Activated CD8-positive, alpha-beta memory T cell treated with anti-CD3 and anti-CD28 coated beads, Interleukin-2, amount 50 U/mL, for 24 hours (primary cell): Measurements from ENCODE around the gene F8A3.
"Not testable (repeated sequence)": the region's sequence is repeated elsewhere in the genome, so short reads cannot be mapped to it uniquely, and the experiment has no call there.

Experiments
- DNase-seq: peaks from one replicate; pipeline ENCODE4 v3.0.0-alpha.2; 2020; ENCODE audit errors: extremely low read depth

F8A3 gene

GRCh38 chrX:155458471-155458870, at the start of gene F8A3:
F8A3 (minus strand) TSS chrX:155458620; CDS start chrX:155458600, 20 bp downstream.
- not testable (repeated sequence) for DNase-seq

DNA sequence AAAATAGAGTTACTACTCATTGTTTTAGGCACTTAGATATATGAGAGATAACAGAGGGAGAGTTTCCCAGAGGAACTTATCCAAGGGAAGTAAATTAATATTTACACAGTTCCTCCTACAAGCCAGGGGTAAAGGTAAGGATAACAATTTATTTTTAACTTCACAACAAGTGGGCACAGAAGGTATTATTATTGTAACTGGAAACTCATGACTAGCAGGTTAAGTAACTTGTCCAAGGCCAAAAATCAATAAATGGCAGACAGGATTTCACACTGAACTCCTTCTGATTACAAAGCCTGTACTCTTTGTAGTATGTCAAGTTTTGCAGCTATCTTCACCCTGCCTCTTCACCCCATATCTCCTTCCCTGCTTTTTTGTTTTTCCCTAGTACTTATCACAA, 46.9 kb upstream of the F8A3 start:
- DNase-seq: no peak

DNA sequence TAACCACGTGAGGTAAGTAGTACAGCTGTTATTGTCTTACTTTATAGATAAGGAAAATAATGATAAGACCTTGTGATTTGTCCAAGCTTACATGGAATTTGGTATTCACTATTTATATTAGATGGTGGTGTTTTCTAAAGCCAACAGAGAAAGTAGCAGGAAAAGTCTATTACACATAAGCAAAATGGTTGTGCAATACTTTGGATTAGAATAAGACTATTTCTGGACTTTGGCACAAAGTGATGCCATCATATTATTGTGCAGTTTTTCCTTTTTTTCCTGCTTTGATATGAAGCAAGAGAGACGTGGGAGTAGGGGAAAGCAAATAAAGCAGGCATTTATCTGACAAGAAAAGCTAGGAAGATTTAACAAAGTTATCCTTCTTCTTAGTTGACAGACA, 36.7 kb upstream of the F8A3 start:
- not testable (repeated sequence) for DNase-seq

DNA sequence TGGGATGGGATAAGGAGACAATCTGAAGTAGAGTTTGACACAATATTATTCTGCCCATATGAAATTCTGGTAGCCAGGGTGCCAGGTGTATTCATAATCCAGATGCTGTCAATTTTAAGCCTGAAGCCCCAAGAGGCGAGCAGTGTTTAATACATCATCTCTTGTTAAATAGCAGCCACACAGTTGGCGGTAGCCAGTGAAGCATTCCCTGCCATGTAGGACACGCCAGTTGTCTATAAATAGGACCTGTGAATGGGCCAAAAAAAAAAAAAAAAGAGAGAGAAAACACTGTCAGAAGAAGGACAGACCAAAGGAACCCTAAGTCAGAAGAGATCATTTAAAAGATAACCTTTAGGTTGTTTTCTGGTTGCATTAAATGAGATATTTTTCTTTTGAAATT, 33.0 kb upstream of the F8A3 start:
- DNase-seq: not testable (repeated sequence)

DNA sequence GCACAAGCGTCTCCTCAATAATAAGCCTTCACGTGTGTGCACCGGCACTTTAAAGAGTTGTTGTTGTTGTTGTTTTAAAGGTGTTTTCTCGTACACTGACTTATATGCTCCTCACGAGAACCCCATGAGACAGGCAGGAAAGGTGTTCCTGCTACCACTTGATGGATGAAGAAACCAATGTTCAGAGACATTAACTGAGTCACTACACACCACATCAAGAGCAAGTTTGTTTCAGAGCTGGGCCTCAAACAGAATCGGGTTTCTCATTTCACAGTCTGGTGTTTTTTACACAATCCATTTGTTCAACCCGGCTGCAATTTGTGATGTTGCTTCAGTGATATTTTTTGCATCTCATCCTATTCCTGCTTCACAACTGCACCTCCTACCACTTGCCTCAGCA, 18.7 kb upstream of the F8A3 start:
- DNase-seq: not testable (repeated sequence)

- DNase-seq: not testable (repeated sequence)
These were observed 8.0 kb upstream of the F8A3 start for GRCh38 chrX:155466269-155466938.

- DNase-seq: not testable (repeated sequence)
These were observed 2.1 kb upstream of the F8A3 start for GRCh38 chrX:155460501-155460900.

DNA sequence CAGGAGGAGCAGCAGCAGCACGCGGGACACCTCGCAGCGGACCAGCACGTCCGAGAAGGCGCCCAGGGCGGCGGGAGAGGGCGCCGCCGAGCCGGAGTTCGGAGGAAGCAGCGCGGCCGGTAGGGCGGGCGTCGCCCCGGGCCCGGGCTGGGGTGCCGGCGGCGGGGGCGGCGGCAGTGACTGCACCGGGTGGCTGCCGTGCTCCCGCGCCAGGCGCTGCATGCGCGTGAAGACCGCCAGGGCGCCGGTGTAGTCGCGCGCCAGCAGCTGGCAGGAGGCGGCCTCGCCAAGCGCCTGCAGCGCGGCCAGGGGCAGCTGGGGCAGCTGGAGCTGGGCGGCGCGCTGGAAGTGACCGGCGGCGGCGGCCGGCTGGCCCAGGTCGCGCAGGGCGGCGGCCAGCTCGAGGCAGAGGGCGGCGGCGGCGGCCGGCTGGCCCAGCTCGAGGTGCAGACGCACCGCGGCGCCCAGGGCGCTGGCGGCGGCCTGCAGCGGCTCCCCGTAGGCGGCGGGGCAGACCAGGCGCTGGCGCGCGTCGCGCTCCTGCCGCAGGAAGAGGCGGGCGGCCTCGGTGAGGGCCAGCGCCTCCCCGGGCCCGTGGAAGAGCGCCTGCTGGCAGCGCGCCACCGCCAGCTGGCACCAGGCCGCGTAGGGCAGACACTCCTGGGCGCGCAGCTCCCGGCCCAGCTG, 516 bp downstream of the F8A3 start:
- DNase-seq: not testable (repeated sequence)

DNA sequence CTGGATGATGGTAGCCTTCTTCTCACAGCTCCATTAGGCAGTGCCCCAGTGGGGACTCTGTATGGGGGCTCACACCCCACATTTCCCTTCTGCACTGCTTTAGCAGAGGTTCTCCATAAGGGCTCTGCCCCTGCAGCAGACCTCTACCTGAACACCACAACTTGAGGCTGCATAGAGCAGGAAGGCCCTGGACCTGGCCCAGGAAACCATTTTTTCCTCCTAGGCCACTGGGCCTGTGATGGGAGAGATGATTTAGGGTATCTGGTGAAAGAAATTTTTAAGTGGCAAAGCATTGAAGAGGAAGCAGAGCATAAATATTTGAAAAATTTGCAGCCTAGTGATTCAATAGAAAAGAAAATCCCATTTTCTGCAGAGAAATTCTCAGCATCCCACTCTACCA, 17.3 kb downstream of the F8A3 start:
- DNase-seq: no peak

GRCh38 chrX:155435744-155436112, 22.7 kb downstream of the F8A3 start:
- DNase-seq: no peak

GRCh38 chrX:155434906-155435743, 23.3 kb downstream of the F8A3 start:
- no peak for DNase-seq

DNA sequence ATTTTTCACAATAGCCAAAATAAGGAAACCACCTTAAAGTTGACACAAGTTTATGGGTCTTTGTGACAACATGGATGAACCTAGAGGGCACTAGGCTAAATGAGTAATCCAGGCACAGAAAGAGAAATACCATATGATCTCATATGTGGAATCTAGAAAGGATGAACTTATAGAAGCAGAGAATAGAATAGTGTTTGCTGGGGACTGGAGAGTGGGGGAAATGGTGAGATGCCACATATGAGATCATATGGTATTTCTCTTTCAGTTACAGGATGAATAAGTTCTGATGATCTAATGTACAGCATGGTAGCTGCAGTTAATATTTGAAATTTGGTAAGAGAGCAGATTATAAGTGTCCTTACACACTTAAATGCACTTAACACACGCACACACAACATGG, 40.7 kb downstream of the F8A3 start:
- DNase-seq: no peak
